Prostate gland (tissue), 2 donors: ENCODE data around the gene SLC12A5.

Experiments
- CTCF ChIP-seq, 4 experiments: fragments of 200-600 bp in 2 of 4; fragments of 450-650 bp in 2 of 4; sonication (generic) in 2 of 4; IDR thresholded peaks; 1 replicate in 3 of 4; 2 replicates in 1 of 4; pipeline ENCODE4 v1.5.1; 2016 to 2019; ENCODE audit warnings: antibody characterized with exemption in 4 of 4, mild to moderate bottlenecking in 2 of 4, moderate library complexity in 2 of 4
- POLR2A ChIP-seq: fragments of 450-650 bp; IDR thresholded peaks from one replicate; pipeline ENCODE4 v1.6.1; 2016; ENCODE audit warnings: antibody characterized with exemption, mild to moderate bottlenecking
- POLR2AphosphoS5 ChIP-seq: sonication (generic); formaldehyde crosslinking; IDR thresholded peaks from one replicate; pipeline ENCODE4 v1.6.1; 2017; ENCODE audit warnings: antibody characterized with exemption

- TF ChIP-seq CTCF (IDR thresholded peaks at IDR 0.05) (no peak), POLR2A (no peak), POLR2AphosphoS5 (no peak)
Measured at GRCh38 chr20:46102940-46103339, 73.9 kb downstream of the SLC12A5 start.
